ENCODE results near the gene SPOCK1. TPM values are rescaled to one million over a fixed set of nuclear protein-coding genes. Genes with fewer than 3 reads are reported as not detected.

The SPOCK1 gene
- total and polyA plus RNA-seq, 2 experiments from 2014 or later: 5.6 to 10.1 TPM

- Histone ChIP-seq H3K27ac (no peak overlapping the region), H3K4me3 (no peak overlapping the region), H3K36me3 (replicated peaks; ENCODE audit: insufficient read depth, low read depth) (no peaks in the 10 kb centered on the region), H3K4me2 (no peak overlapping the region), H3K9me2 (replicated peaks; ENCODE audit: insufficient read depth) (no peaks in the 10 kb centered on the region), H3K4me1 (ENCODE audit: insufficient read depth) (no peaks in the 10 kb centered on the region), H3K79me2 (no peaks in the 10 kb centered on the region), H2AFZ (no peak overlapping the region), H3K9me3 (ENCODE audit: low read depth) (no peaks in the 10 kb centered on the region), H3K27me3 (no peaks in the 10 kb centered on the region), H4K20me1 (ENCODE audit: insufficient read depth, poor library complexity, severe bottlenecking) (no peaks in the 10 kb centered on the region)
- WGBS (ENCODE audit: low lambda C conversion rate, missing lambda C conversion rate): 45% methylated on average over 3 of the region's 3 CpGs
- DNase-seq (ENCODE audit: low spot score): no peak
- TF ChIP-seq EZH2phosphoT487 (IDR thresholded peaks at IDR 0.05; ENCODE audit: low read depth, severe bottlenecking, unreplicated experiment) (no peak), EZH2 (IDR thresholded peaks at IDR 0.05; ENCODE audit: borderline replicate concordance) (no peak)
- TF ChIP-seq, protein P1, sequence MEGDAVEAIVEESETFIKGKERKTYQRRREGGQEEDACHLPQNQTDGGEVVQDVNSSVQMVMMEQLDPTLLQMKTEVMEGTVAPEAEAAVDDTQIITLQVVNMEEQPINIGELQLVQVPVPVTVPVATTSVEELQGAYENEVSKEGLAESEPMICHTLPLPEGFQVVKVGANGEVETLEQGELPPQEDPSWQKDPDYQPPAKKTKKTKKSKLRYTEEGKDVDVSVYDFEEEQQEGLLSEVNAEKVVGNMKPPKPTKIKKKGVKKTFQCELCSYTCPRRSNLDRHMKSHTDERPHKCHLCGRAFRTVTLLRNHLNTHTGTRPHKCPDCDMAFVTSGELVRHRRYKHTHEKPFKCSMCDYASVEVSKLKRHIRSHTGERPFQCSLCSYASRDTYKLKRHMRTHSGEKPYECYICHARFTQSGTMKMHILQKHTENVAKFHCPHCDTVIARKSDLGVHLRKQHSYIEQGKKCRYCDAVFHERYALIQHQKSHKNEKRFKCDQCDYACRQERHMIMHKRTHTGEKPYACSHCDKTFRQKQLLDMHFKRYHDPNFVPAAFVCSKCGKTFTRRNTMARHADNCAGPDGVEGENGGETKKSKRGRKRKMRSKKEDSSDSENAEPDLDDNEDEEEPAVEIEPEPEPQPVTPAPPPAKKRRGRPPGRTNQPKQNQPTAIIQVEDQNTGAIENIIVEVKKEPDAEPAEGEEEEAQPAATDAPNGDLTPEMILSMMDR (IDR thresholded peaks at IDR 0.05; ENCODE audit: poor library complexity): no peak
These were observed 362.0 kb downstream of the SPOCK1 start for GRCh38 chr5:137136991-137137632.

- Histone ChIP-seq H3K27ac (no peak overlapping the region), H3K9me3 (ENCODE audit: low read depth) (no peaks in the 10 kb centered on the region), H3K79me2 (no peaks in the 10 kb centered on the region), H3K4me2 (no peak overlapping the region), H3K9me2 (replicated peaks; ENCODE audit: insufficient read depth) (no peaks in the 10 kb centered on the region), H2AFZ (no peak overlapping the region), H4K20me1 (ENCODE audit: insufficient read depth, poor library complexity, severe bottlenecking) (no peaks in the 10 kb centered on the region), H3K4me3 (no peak overlapping the region), H3K27me3 (no peaks in the 10 kb centered on the region), H3K36me3 (replicated peaks; ENCODE audit: insufficient read depth, low read depth) (no peaks in the 10 kb centered on the region), H3K4me1 (ENCODE audit: insufficient read depth) (no peaks in the 10 kb centered on the region)
- no peak for DNase-seq (ENCODE audit: low spot score)
- whole genome bisulfite sequencing (ENCODE audit: low lambda C conversion rate, missing lambda C conversion rate): 61% methylated on average over 7 of the region's 7 CpGs
- TF ChIP-seq, protein P1 (IDR thresholded peaks at IDR 0.05; ENCODE audit: poor library complexity): no peak
- TF ChIP-seq EZH2phosphoT487 (IDR thresholded peaks at IDR 0.05; ENCODE audit: low read depth, severe bottlenecking, unreplicated experiment) (no peak), EZH2 (IDR thresholded peaks at IDR 0.05; ENCODE audit: borderline replicate concordance) (no peak)
These were observed 364.1 kb downstream of the SPOCK1 start for GRCh38 chr5:137134920-137135532.

DNA sequence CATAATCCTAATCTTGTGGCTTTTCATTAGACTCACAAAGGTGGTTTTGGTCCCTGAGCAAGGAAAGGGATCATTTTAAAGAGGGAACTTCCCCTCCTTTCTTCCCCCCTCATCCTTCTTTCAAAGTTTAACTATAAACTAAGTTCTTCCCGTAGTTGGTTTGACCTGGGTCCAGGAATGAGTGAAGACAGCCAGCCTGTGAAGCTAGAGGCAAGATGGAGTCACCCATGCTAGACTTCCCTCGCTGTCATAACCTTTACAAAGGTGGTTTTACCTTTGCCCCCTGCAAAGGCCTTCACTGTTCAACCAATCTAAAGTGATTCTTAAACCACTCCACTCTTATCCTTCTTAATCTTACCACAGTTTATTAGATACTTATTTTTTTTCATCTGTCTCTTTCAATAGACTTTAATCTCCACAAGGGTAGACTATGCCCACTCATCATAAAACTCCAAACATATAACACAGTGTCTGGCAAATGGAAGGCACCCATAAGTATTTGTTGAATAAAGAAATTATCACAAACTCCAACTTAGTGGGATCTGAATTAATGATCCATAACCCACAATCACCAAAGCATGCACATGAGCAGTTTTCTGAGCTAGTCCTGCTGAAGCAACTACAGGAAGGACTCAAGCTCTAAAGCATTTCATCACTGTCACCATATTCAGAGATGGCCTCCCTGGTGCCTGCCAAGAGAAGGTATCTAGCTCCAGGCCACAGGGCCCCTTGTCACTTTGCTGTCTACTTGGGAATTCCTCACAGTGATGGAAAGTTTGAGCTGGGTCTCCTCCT lies 369.0 kb downstream of the SPOCK1 start:
- Histone ChIP-seq H3K36me3 (replicated peaks; ENCODE audit: insufficient read depth, low read depth) (no peaks in the 10 kb centered on the region), H3K9me3 (ENCODE audit: low read depth) (no peaks in the 10 kb centered on the region), H3K9me2 (replicated peaks; ENCODE audit: insufficient read depth) (no peaks in the 10 kb centered on the region), H3K4me3 (no peak overlapping the region), H3K4me1 (ENCODE audit: insufficient read depth) (no peaks in the 10 kb centered on the region), H4K20me1 (ENCODE audit: insufficient read depth, poor library complexity, severe bottlenecking) (no peaks in the 10 kb centered on the region), H3K4me2 (no peak overlapping the region), H3K79me2 (no peaks in the 10 kb centered on the region), H2AFZ (no peak overlapping the region), H3K27ac (no peak overlapping the region), H3K27me3 (no peaks in the 10 kb centered on the region)
- DNase-seq (ENCODE audit: low spot score): no peak
- TF ChIP-seq, protein P1 (IDR thresholded peaks at IDR 0.05; ENCODE audit: poor library complexity): no peak
- TF ChIP-seq EZH2 (IDR thresholded peaks at IDR 0.05; ENCODE audit: borderline replicate concordance) (no peak), EZH2phosphoT487 (IDR thresholded peaks at IDR 0.05; ENCODE audit: low read depth, severe bottlenecking, unreplicated experiment) (no peak)
- WGBS (ENCODE audit: low lambda C conversion rate, missing lambda C conversion rate): 91% methylated on average over 2 of the region's 2 CpGs

Measured in hepatocyte (in vitro differentiated cells).